HFF-Myc (cell line): Measurements from ENCODE around the gene RNF128.
"Not testable (repeated sequence)": the region's sequence is repeated elsewhere in the genome, so short reads cannot be mapped to it uniquely, and the experiment has no call there.

ENCODE experiments used
- DNase-seq: peaks from one replicate; pipeline ENCODE4 v3.0.0-alpha.2; 2011; ENCODE audit warnings: low read depth; ENCODE audit errors: extremely low read depth
- H3K4me3 ChIP-seq: replicated peaks from 2 replicates; pipeline ENCODE4 v1.5.1; 2011; ENCODE audit warnings: low read depth, mild to moderate bottlenecking, control low read depth, low read length
- CTCF ChIP-seq: IDR thresholded peaks from 2 replicates; pipeline ENCODE4 v1.5.1; 2012; ENCODE audit warnings: mild to moderate bottlenecking, low read depth, low read length, control low read depth; ENCODE audit errors: missing control alignments

The RNF128 gene

DNA sequence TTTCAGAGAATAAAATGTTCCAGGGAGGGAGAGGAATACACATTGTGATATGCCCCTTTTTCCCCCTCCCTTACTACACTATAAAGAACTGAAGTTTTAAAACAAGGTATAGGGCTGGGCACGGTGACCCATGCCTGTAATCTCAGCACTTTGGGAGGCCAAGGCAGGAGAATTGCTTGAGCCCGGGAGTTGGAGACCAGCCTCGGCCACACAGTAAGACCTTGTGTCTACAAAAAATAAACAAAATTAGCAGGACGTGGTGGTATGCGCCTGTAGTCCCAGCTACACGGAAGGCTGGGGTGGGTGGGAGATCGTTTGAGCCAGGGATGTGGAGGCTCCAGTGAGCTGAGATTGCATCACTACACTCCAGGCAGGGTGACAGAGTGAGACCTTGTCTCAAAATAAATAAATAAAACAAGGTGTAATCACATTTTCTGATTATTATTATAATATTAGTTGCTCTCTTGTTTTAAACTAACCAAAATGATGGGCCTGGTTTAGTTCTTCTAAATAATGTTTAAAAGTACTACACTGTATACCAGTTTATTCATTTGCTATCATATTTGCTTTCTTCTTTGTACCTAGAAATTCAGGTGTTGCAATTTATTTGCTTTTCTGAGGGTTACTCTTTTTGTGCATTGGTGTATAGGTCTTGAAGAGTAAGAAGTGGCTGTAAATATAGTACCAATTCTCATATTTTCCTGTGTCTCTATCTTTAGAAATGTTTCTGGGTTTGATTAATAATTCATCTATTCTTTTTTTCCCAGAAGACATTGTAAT is 84.8 kb downstream of the RNF128 start:
- no peak for TF ChIP-seq CTCF
- no peak for DNase-seq
- no peak overlapping the region for H3K4me3 ChIP-seq

DNA sequence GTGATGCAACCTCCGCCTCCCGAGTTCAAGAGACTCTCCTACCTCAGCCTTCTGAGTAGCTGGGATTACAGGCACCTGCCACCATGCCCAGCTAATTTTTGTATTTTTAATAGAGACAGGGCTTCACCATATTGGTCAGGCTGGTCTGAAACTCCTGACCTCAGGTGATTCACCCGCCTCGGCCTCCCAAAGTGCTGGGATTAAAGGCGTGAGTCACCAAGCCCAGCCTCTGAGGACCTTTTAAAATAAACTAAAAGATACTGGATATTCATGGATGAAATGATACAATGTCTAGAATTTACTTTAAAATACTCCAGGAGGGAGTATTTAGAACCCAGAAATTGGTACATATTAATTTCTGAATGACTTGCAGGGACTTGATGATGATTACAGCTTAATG is 86.4 kb downstream of the RNF128 start:
- not testable (repeated sequence) for DNase-seq, H3K4me3 ChIP-seq

- H3K4me3 ChIP-seq, DNase-seq: not testable (repeated sequence)
These were observed 87.6 kb downstream of the RNF128 start for GRCh38 chrX:106814093-106814492.
